Natural killer cell treated with Interleukin-12 subunit alpha and Interleukin-12 subunit beta and Interleukin-15 and Interleukin-18, amount 100 ng/mL, for 72 hours (primary cell): ENCODE data around the gene PTPN3. TPM values are rescaled to one million over a fixed set of nuclear protein-coding genes. Genes with fewer than 3 reads are reported as not detected.

ENCODE experiments used
- ATAC-seq, 2 donors: fragments of 150-1000 bp; cut with Tn5 transposase in 1 of 2; sonication (Bioruptor Pico), chemical (Tn5 transposase) in 1 of 2; 2 replicates each; pipeline ENCODE4 v1.10.0; 2021
- DNase-seq: peaks from one replicate; pipeline ENCODE4 v3.0.0; 2022; ENCODE audit warnings: low spot score
- H3K27ac Mint-ChIP-seq, 2 donors: 1 replicate in 1 of 2; 2 replicates in 1 of 2; pipeline ENCODE4 v1.8.0; 2022; ENCODE audit warnings: mixed read lengths in 2 of 2, mild to moderate bottlenecking in 1 of 2, moderate library complexity in 1 of 2
- H3K27me3 Mint-ChIP-seq, 2 donors: 1 replicate in 1 of 2; 2 replicates in 1 of 2; pipeline ENCODE4 v1.8.0; 2022; ENCODE audit warnings: mixed read lengths in 2 of 2
- H3K36me3 Mint-ChIP-seq: one replicate; pipeline ENCODE4 v1.8.0; 2022; ENCODE audit warnings: mixed read lengths
- H3K4me1 Mint-ChIP-seq, 2 donors: 1 replicate in 1 of 2; 2 replicates in 1 of 2; pipeline ENCODE4 v1.8.0; 2022; ENCODE audit warnings: low read depth in 2 of 2, mixed read lengths in 2 of 2, mild to moderate bottlenecking in 1 of 2
- H3K4me3 Mint-ChIP-seq: one replicate; pipeline ENCODE4 v1.8.0; 2022; ENCODE audit warnings: mixed read lengths
- H3K9me3 Mint-ChIP-seq: 2 replicates; pipeline ENCODE4 v1.8.0; 2022; ENCODE audit warnings: mixed read lengths
- total RNA-seq, 2 donors: library from RNA; stranded (reverse); gene quantifications; one replicate each; pipeline ENCODE4 v1.2.3, GENCODE V29; 2022

The PTPN3 gene
- total RNA-seq, 2 donors from 2014 or later, result 0.12 to 0.81 TPM

DNA sequence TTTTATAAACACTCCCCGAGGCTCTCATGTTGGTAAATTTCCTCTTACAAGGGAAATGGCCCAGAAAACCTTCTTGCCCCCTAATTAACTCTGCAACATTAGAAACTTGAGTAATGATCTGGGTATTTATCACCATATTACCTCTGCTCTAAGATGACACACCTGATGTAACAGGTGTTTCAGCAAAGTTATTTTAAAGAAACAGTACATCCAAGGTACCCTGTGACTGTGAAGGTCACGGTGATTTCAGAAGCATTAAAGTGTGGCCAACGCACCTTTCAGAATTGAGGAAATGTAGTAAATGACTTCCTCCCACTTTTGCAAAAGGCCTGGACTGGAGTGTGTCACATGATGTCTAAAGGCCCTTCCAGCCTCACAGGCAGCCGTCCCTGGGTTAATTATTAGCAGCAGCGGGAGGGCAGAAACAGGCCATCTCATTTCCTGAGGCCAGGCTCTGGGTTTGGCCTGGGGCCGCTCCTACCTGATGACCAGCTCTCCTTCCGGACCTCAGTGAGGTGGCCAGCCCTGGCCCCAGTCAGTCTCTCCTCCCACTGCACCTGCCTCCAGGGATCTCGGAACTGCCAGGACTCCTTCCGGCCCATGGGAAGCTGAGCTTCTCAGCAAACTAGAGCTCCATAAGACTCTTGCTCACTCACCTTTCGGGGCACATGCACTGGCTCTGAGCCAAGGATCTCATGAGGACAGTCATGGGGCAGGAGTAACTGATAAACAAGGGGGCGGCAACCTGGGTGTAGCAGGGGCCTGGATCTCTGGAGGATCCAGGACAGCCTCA lies 20.7 kb downstream of the PTPN3 start:
- ATAC-seq (no peak), DNase-seq (no peak)
- Mint-ChIP-seq H3K4me1 (no peaks in the 10 kb centered on the region), H3K36me3 (no peaks in the 10 kb centered on the region), H3K27me3 (peaks cover 17 to 28% of the 10 kb centered on the region in 2 donors), H3K27ac (no peak overlapping the region), H3K4me3 (no peak overlapping the region), H3K9me3 (no peaks in the 10 kb centered on the region)

- ATAC-seq (no peak), DNase-seq (no peak)
- H3K36me3 Mint-ChIP-seq, result no peaks in the 10 kb centered on the region
- peaks cover 23 to 28% of the 10 kb centered on the region in 2 donors for H3K27me3 Mint-ChIP-seq
- H3K4me3 Mint-ChIP-seq, result no peak overlapping the region
- no peaks in the 10 kb centered on the region for H3K9me3 Mint-ChIP-seq
- no peak overlapping the region for H3K27ac Mint-ChIP-seq
- H3K4me1 Mint-ChIP-seq, result no peaks in the 10 kb centered on the region
These were observed 21.4 kb downstream of the PTPN3 start for GRCh38 chr9:109476642-109477257.

GRCh38 chr9:109475526-109475925 lies 22.6 kb downstream of the PTPN3 start:
- H3K4me3 Mint-ChIP-seq, result no peak overlapping the region
- ATAC-seq, result no peak
- H3K4me1 Mint-ChIP-seq, result no peaks in the 10 kb centered on the region
- no peak for DNase-seq
- H3K27ac Mint-ChIP-seq, result no peak overlapping the region
- no peaks in the 10 kb centered on the region for H3K9me3 Mint-ChIP-seq
- H3K27me3 Mint-ChIP-seq, result peaks cover 23 to 29% of the 10 kb centered on the region in 2 donors
- H3K36me3 Mint-ChIP-seq, result no peaks in the 10 kb centered on the region

DNA sequence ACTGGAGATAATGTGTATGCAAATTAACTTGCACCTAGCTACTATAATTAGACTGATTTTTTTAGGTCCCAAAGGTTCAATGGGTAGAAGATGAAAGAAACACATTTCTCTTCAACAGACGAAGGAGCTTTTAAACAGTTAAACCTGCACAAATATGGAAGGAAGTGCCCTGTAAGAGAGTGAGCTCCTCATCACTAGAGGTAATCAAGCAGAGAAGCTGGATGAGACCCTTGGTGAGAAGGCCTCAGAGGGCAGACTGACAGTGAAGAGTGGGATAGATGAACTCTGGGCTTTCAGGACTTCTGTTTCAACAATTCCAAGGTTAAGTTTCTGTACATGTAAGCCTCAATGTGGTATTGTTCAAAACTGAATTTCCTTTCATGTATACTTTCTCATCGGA lies 23.2 kb downstream of the PTPN3 start:
- Mint-ChIP-seq H3K36me3 (no peaks in the 10 kb centered on the region), H3K4me3 (no peak overlapping the region), H3K9me3 (no peaks in the 10 kb centered on the region), H3K27me3 (peaks cover 23 to 30% of the 10 kb centered on the region in 2 donors), H3K4me1 (no peaks in the 10 kb centered on the region), H3K27ac (no peak overlapping the region)
- ATAC-seq (no peak), DNase-seq (no peak)

- H3K27ac Mint-ChIP-seq, result no peak overlapping the region
- H3K36me3 Mint-ChIP-seq, result no peaks in the 10 kb centered on the region
- no peaks in the 10 kb centered on the region for H3K4me1 Mint-ChIP-seq
- H3K4me3 Mint-ChIP-seq, result no peak overlapping the region
- no peak for ATAC-seq
- no peak for DNase-seq
- no peaks in the 10 kb centered on the region for H3K9me3 Mint-ChIP-seq
- peaks cover 23 to 28% of the 10 kb centered on the region in 2 donors for H3K27me3 Mint-ChIP-seq
These were observed 23.9 kb downstream of the PTPN3 start for GRCh38 chr9:109474170-109474569.

GRCh38 chr9:109473329-109473728 lies 24.8 kb downstream of the PTPN3 start:
- no peaks in the 10 kb centered on the region for H3K4me1 Mint-ChIP-seq
- DNase-seq (no peak), ATAC-seq (no peak)
- no peak overlapping the region for H3K4me3 Mint-ChIP-seq
- H3K36me3 Mint-ChIP-seq, result no peaks in the 10 kb centered on the region
- H3K27ac Mint-ChIP-seq, result no peak overlapping the region
- no peaks in the 10 kb centered on the region for H3K9me3 Mint-ChIP-seq
- peaks cover 23 to 24% of the 10 kb centered on the region in 2 donors for H3K27me3 Mint-ChIP-seq

- ATAC-seq, result no peak
- no peaks in the 10 kb centered on the region for H3K9me3 Mint-ChIP-seq
- H3K4me1 Mint-ChIP-seq, result no peaks in the 10 kb centered on the region
- DNase-seq, result no peak
- H3K27ac Mint-ChIP-seq, result no peak overlapping the region
- H3K36me3 Mint-ChIP-seq, result no peaks in the 10 kb centered on the region
- H3K27me3 Mint-ChIP-seq, result peaks cover 19 to 23% of the 10 kb centered on the region in 2 donors
- H3K4me3 Mint-ChIP-seq, result no peak overlapping the region
These were observed 26.4 kb downstream of the PTPN3 start for GRCh38 chr9:109471475-109472393.

DNA sequence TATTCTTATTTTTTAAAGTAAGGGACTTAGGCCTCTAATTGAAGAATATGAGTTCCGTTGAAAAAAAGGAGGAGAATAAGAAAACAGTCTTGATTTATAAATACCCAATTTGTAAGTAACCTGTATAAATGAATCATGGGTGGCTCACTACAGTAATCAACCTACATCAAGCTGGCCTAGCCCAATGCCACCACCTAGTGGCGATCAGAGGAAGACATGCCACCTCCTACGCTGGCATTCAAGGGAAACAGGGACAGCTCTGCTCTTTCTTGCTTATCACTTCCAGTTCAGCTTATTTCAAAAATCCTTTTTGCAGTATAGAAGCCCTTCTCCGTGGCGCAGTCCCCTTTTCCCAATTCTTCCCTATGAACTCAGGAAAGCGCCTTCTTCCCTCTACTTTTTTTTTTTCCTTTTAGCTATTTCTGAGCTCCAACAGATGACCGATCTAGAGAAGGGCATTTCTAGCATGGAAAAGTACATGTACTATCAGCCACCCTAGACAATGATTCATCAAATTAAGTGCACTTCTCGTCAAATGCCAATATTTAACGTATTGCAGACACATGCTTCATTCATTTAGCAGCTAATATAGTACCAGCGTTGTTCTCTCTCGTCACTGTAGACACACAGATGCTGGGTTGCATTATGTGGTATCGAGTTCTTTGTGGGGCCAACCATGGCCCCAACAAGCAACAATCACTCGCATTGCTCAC lies 28.3 kb downstream of the PTPN3 start:
- peak; percentile 75 to 77 for ATAC-seq
- Mint-ChIP-seq H3K4me1 (no peaks in the 10 kb centered on the region), H3K36me3 (no peaks in the 10 kb centered on the region), H3K27ac (no peak overlapping the region), H3K27me3 (peaks cover 24 to 34% of the 10 kb centered on the region in 2 donors), H3K4me3 (no peak overlapping the region), H3K9me3 (no peaks in the 10 kb centered on the region)
- no peak for DNase-seq

DNA sequence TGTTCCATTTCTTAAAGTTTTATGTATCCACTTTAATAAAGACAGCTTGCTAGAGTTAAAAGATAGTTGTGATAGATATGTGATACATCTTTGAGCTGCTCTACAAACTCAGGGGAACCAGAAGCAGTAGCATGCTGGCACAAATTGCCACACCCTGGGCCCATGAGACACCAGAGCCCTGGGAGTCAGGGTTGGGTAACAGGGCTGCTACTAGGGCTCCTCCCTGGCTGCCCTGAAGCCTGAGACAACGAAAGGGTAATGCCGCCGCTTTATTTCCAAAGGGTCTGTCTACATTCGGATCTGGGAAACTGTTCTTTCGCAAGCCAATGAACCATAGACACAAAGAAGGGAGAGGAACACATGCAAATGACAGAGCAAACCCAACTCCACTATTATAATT lies 29.2 kb downstream of the PTPN3 start:
- no peak overlapping the region for H3K4me3 Mint-ChIP-seq
- peaks cover 22 to 35% of the 10 kb centered on the region in 2 donors for H3K27me3 Mint-ChIP-seq
- no peak for DNase-seq
- no peaks in the 10 kb centered on the region for H3K36me3 Mint-ChIP-seq
- no peak for ATAC-seq
- H3K27ac Mint-ChIP-seq, result no peak overlapping the region
- no peaks in the 10 kb centered on the region for H3K9me3 Mint-ChIP-seq
- H3K4me1 Mint-ChIP-seq, result no peaks in the 10 kb centered on the region

DNA sequence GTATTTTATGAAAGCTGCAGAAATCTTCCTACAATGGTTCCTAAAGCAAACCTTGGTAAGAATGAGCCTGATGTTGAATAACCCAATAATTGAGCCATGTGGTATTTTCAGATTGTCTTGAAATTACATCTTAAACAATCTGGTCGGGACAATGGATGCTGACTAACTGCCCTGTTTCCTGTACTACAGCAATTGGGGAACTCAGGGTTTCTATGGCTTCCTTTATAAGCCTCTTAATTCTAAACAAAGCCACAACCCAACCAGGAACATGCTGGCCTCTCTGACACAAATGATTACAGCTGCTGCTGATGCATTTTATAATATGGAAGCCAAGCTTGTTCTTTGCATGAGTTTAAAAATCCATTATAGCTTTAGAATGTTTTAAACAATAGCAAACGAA lies 30.2 kb downstream of the PTPN3 start:
- H3K27me3 Mint-ChIP-seq, result peaks cover 20 to 25% of the 10 kb centered on the region in 2 donors
- no peaks in the 10 kb centered on the region for H3K4me1 Mint-ChIP-seq
- ATAC-seq, result peak in 1 of 2 donors; percentile 52
- H3K36me3 Mint-ChIP-seq, result no peaks in the 10 kb centered on the region
- H3K4me3 Mint-ChIP-seq, result no peak overlapping the region
- no peak for DNase-seq
- H3K27ac Mint-ChIP-seq, result no peak overlapping the region
- H3K9me3 Mint-ChIP-seq, result no peaks in the 10 kb centered on the region

- H3K27me3 Mint-ChIP-seq, result peaks cover 21 to 22% of the 10 kb centered on the region in 2 donors
- H3K27ac Mint-ChIP-seq, result no peak overlapping the region
- no peak for DNase-seq
- H3K9me3 Mint-ChIP-seq, result no peaks in the 10 kb centered on the region
- H3K4me1 Mint-ChIP-seq, result no peaks in the 10 kb centered on the region
- H3K36me3 Mint-ChIP-seq, result no peaks in the 10 kb centered on the region
- ATAC-seq, result no peak
- no peak overlapping the region for H3K4me3 Mint-ChIP-seq
These were observed 31.2 kb downstream of the PTPN3 start for GRCh38 chr9:109466623-109467590.

DNA sequence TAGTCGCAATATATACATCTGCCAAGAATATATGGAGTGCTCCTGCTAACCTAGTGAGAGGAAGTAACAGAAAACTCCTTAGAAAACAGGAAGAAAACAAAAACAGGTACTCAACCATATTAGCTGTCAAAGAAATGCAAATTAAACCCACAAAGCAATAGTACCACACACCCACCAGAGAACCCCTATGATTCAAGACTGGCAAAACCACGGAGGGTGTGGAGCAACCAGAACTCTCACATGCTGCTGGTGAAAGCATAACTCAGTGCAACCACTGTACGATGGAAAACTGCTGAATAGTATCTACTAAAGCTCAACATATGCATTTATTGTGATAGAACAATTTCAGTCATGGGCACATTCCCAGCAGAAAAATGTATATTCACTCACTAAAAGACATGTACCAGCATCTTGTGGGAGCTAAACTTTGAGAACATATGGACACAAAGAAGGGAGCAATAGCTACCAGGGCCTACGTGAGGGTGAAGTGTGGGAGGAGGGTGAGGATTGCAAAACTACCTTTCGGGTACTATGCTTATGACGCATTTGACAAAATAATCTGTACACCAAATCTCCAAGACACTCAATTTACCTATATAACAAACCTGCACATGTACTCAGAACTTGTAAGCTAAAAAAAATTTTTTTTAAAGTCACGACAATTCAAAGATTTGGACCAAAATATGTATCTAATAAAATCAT lies 34.0 kb downstream of the PTPN3 start:
- no peak for DNase-seq
- Mint-ChIP-seq H3K9me3 (no peaks in the 10 kb centered on the region), H3K36me3 (no peaks in the 10 kb centered on the region), H3K27ac (no peak overlapping the region), H3K4me1 (no peaks in the 10 kb centered on the region), H3K4me3 (no peak overlapping the region), H3K27me3 (peaks cover 25 to 36% of the 10 kb centered on the region in 2 donors)
- no peak for ATAC-seq
